OCI-LY1 (cell line): ENCODE data around the gene UBE2S.
A peak's percentile ranks its signal among the peaks of the same experiment; 100 is the strongest.
"Not testable (repeated sequence)": the region's sequence is repeated elsewhere in the genome, so short reads cannot be mapped to it uniquely, and the experiment has no call there.

Source experiments
- H2AFZ ChIP-seq: fragments of 200-600 bp; sonication (generic), shearing (Covaris generic); 2 replicates; pipeline ENCODE4 v1.6.0; 2014; ENCODE audit warnings: antibody characterized with exemption, mild to moderate bottlenecking, low read length
- H3F3A ChIP-seq: fragments of 200-600 bp; sonication (generic), shearing (Covaris generic); 2 replicates; pipeline ENCODE4 v1.6.0; 2014; ENCODE audit warnings: mild to moderate bottlenecking, antibody characterized with exemption, low read length, moderate library complexity; ENCODE audit not compliant: insufficient read depth
- H3K27ac ChIP-seq: fragments of 200-600 bp; sonication (generic); 2 replicates; pipeline ENCODE4 v1.5.1; 2014; ENCODE audit warnings: low read length, mixed run types, mild to moderate bottlenecking, low read depth; ENCODE audit not compliant: poor library complexity, severe bottlenecking
- H3K27me3 ChIP-seq: fragments of 200-600 bp; sonication (generic); 2 replicates; pipeline ENCODE4 v1.6.0; 2014; ENCODE audit warnings: antibody characterized with exemption, mild to moderate bottlenecking, low read length, moderate library complexity; ENCODE audit not compliant: insufficient read depth
- H3K36me3 ChIP-seq: fragments of 200-600 bp; sonication (generic); 2 replicates; pipeline ENCODE4 v1.6.1; 2014; ENCODE audit warnings: mild to moderate bottlenecking, antibody characterized with exemption, low read length, moderate library complexity, mixed read lengths; ENCODE audit not compliant: insufficient read depth
- H3K4me1 ChIP-seq: fragments of 200-600 bp; sonication (generic); 2 replicates; pipeline ENCODE4 v1.5.1; 2014; ENCODE audit warnings: mild to moderate bottlenecking, low read length, moderate library complexity; ENCODE audit not compliant: insufficient read depth, severe bottlenecking
- H3K4me2 ChIP-seq: fragments of 200-600 bp; sonication (generic), shearing (Covaris generic); 2 replicates; pipeline ENCODE4 v1.6.1; 2014; ENCODE audit warnings: low read length
- H3K4me3 ChIP-seq: fragments of 200-600 bp; sonication (generic); 2 replicates; pipeline ENCODE4 v1.5.1; 2014; ENCODE audit warnings: low read length, low read depth, mild to moderate bottlenecking, mixed read lengths; ENCODE audit not compliant: poor library complexity, severe bottlenecking
- H3K79me2 ChIP-seq: fragments of 200-600 bp; shearing (Covaris generic); 2 replicates; pipeline ENCODE4 v1.6.1; 2016; ENCODE audit warnings: mixed run types, low read length, mixed read lengths; ENCODE audit not compliant: insufficient read depth
- H3K9ac ChIP-seq: fragments of 200-600 bp; sonication (generic), shearing (Covaris generic); 2 replicates; pipeline ENCODE4 v1.6.1; 2014; ENCODE audit warnings: mild to moderate bottlenecking, low read length, mixed read lengths
- H3K9me2 ChIP-seq: fragments of 200-600 bp; sonication (generic), shearing (Covaris generic); 2 replicates; pipeline ENCODE4 v1.6.1; 2014; ENCODE audit warnings: low read depth, mild to moderate bottlenecking, low read length, mixed read lengths
- H3K9me3 ChIP-seq: fragments of 200-600 bp; shearing (Covaris generic); 2 replicates; pipeline ENCODE4 v1.6.1; 2014; ENCODE audit warnings: low read length, mixed read lengths
- H4K20me1 ChIP-seq: fragments of 200-600 bp; sonication (generic), shearing (Covaris generic); 2 replicates; pipeline ENCODE4 v1.6.0; 2016; ENCODE audit warnings: mild to moderate bottlenecking, low read length; ENCODE audit not compliant: insufficient read depth
- EZH2 ChIP-seq: fragments of 200-600 bp; sonication (generic), shearing (Covaris generic); IDR thresholded peaks from 2 replicates; pipeline ENCODE4 v1.8.0; 2017; ENCODE audit warnings: borderline replicate concordance, mixed run types, mild to moderate bottlenecking, antibody characterized with exemption, low read length, moderate library complexity, mixed read lengths
- TF ChIP-seq, protein P1 (sequence below): fragments of 200-600 bp; sonication (generic), shearing (Covaris generic); IDR thresholded peaks from 2 replicates; pipeline ENCODE4 v1.5.1; 2017; ENCODE audit warnings: mild to moderate bottlenecking, antibody characterized with exemption, low read length, moderate library complexity, mixed read lengths

The UBE2S gene

DNA sequence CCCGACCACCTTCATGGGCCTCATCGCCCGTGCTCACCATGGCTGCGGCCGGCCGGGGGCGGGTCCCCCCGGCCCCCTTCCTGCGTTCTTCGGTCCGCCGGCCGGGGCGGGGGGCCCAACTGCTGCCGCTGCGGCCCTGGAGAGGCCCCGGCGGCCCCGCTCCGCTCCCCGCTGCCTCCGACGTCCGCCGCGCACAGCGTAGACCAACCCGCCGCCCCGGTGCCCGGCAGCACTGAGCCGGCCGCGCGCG is at the start of gene UBE2S:
Gene UBE2S, minus strand, starts transcription at position 239 of the 250 bp plus-strand sequence. Its CDS starts 199 bp downstream, at position 40.
- not testable (repeated sequence) for H3K9me3 ChIP-seq, H3K27me3 ChIP-seq, H2AFZ ChIP-seq, H3F3A ChIP-seq, H4K20me1 ChIP-seq, H3K9me2 ChIP-seq
- Histone ChIP-seq H3K79me2 (peaks cover 19% of the 10 kb centered on the region), H3K4me3 (peak within 1 kb of the TSS; percentile 97), H3K36me3 (peaks cover 49% of the 10 kb centered on the region), H3K4me2 (peak within 1 kb of the TSS; percentile 93), H3K27ac (peak within 1 kb of the TSS; percentile 96), H3K9ac (peak within 1 kb of the TSS; percentile 99), H3K4me1 (peaks cover 26% of the 10 kb centered on the region)

DNA sequence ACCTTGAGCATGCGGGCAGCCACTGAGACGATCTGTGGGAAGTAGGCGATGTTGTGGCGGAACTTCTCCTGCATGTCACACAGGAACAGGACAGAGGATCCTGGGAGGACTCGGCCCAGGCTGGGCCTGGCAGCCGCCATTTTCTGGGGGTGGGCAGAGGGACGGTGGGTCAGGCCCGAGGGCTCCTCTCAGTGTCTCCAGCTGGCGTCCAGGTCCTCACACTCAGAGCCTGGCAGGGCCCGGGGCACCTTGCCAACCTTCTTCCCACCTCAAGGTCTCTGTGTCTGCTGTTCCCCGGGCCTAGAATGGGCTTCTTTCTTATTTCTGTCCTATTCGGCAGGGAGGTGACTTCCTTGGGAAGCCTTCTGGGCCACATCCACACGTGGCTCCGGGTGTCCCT is 48.8 kb upstream of the UBE2S start:
- H3K9me3 ChIP-seq = no peaks in the 10 kb centered on the region
- H3K27ac ChIP-seq = no peak overlapping the region
- H3K79me2 ChIP-seq = no peaks in the 10 kb centered on the region
- H4K20me1 ChIP-seq = no peaks in the 10 kb centered on the region
- H3K4me2 ChIP-seq = no peak overlapping the region
- no peaks in the 10 kb centered on the region for H3K9me2 ChIP-seq
- peaks cover 15% of the 10 kb centered on the region for H3K36me3 ChIP-seq
- no peak overlapping the region for H2AFZ ChIP-seq
- TF ChIP-seq, protein P1, sequence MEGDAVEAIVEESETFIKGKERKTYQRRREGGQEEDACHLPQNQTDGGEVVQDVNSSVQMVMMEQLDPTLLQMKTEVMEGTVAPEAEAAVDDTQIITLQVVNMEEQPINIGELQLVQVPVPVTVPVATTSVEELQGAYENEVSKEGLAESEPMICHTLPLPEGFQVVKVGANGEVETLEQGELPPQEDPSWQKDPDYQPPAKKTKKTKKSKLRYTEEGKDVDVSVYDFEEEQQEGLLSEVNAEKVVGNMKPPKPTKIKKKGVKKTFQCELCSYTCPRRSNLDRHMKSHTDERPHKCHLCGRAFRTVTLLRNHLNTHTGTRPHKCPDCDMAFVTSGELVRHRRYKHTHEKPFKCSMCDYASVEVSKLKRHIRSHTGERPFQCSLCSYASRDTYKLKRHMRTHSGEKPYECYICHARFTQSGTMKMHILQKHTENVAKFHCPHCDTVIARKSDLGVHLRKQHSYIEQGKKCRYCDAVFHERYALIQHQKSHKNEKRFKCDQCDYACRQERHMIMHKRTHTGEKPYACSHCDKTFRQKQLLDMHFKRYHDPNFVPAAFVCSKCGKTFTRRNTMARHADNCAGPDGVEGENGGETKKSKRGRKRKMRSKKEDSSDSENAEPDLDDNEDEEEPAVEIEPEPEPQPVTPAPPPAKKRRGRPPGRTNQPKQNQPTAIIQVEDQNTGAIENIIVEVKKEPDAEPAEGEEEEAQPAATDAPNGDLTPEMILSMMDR = no peak
- TF ChIP-seq EZH2 = no peak
- no peak overlapping the region for H3K4me3 ChIP-seq
- H3K9ac ChIP-seq = no peak overlapping the region
- H3F3A ChIP-seq = no peaks in the 10 kb centered on the region
- H3K4me1 ChIP-seq = peaks cover 29% of the 10 kb centered on the region
- no peaks in the 10 kb centered on the region; the same call in 1 of the 2 replicates for H3K27me3 ChIP-seq

DNA sequence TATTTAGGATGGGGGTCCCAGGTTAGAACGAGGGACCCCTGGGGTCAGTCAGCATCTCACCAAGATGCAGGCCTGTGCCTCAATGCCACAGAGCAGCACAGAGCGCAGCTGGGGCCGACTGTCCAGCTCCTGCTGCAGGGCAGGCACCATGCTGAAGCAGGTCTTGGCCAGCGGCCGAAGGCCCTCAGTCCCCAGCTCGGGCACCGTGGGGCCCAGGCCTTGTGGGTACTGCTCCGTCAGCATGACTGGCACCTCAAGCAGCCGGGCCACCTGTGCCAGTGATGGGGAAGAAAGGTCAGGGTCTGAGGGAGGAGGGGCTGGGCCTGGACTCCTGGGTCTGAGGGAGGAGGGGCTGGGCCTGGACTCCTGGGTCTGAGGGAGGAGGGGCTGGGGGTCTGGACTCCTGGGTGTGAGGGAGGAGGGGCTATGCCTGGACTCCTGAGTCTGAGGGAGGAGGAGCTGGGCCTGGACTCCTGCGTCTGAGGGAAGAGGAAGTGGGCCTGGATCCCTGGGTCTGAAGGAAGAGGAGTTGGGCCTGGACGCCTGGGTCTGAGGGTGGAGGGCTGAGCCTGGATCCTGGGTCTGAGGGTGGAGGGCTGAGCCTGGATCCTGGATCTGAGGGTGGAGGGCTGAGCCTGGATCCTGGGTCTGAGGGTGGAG is 48.1 kb upstream of the UBE2S start:
- Histone ChIP-seq H3K36me3 (peaks cover 15% of the 10 kb centered on the region), H3K27ac (no peak overlapping the region), H3K9ac (no peak overlapping the region), H2AFZ (no peak overlapping the region), H3K4me2 (no peak overlapping the region), H3K4me1 (peaks cover 27% of the 10 kb centered on the region), H4K20me1 (no peaks in the 10 kb centered on the region), H3K9me3 (no peaks in the 10 kb centered on the region), H3K4me3 (no peak overlapping the region), H3F3A (no peaks in the 10 kb centered on the region), H3K79me2 (no peaks in the 10 kb centered on the region), H3K9me2 (no peaks in the 10 kb centered on the region), H3K27me3 (no peaks in the 10 kb centered on the region; the same call in 1 of the 2 replicates)
- TF ChIP-seq, protein P1 = no peak
- TF ChIP-seq EZH2 = no peak

DNA sequence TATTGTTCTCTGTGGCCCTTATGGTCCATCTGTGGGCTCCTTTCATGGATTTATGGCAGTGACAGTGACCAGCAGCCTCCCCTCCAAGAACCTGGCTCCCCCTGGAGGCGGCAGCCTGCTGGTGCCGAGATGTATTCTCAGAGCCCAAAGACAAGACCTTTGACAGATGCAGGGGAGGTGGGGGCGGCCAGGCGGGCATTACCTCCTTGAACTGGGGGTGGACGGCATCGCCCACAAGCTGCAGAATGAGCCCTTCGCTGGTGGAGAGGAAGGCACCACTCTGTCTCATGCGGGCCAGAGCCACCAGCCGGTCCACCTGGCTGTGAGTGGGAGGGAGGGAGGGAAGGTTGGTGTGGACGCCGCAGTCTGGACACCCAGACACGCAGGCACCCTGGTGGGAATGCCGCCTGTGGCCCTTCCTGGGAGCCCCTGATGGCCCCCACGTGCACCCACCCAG is 47.2 kb upstream of the UBE2S start:
- Histone ChIP-seq H3F3A (no peaks in the 10 kb centered on the region), H3K4me3 (no peak overlapping the region), H3K4me1 (peaks cover 18% of the 10 kb centered on the region), H3K79me2 (no peaks in the 10 kb centered on the region), H3K27me3 (no peaks in the 10 kb centered on the region; the same call in 1 of the 2 replicates), H3K9me3 (no peaks in the 10 kb centered on the region), H2AFZ (no peak overlapping the region), H3K9me2 (no peaks in the 10 kb centered on the region), H3K36me3 (peaks cover 15% of the 10 kb centered on the region), H4K20me1 (no peaks in the 10 kb centered on the region), H3K4me2 (no peak overlapping the region), H3K27ac (no peak overlapping the region), H3K9ac (no peak overlapping the region)
- TF ChIP-seq EZH2 = no peak
- TF ChIP-seq, protein P1 = peak; percentile 70
